Nephron (organoid): ENCODE measurements around the gene AP2S1.

Source experiments
- H3K27ac Mint-ChIP-seq, 3 experiments: 2 replicates each; pipeline ENCODE4 v1.8.0; 2020; ENCODE audit warnings: mixed read lengths in 3 of 3, mild to moderate bottlenecking in 2 of 3, moderate library complexity in 1 of 3
- H3K27me3 Mint-ChIP-seq: 2 replicates; pipeline ENCODE4 v1.8.0; 2021; ENCODE audit warnings: low read depth, mild to moderate bottlenecking, moderate library complexity, mixed read lengths
- H3K36me3 Mint-ChIP-seq: 2 replicates; pipeline ENCODE4 v1.8.0; 2020; ENCODE audit warnings: low read depth, mixed read lengths
- H3K4me1 Mint-ChIP-seq: 2 replicates; pipeline ENCODE4 v1.8.0; 2020; ENCODE audit warnings: mixed read lengths
- H3K4me3 Mint-ChIP-seq, 3 experiments: 2 replicates each; pipeline ENCODE4 v1.8.0; 2020; ENCODE audit warnings: mild to moderate bottlenecking in 3 of 3, mixed read lengths in 3 of 3, moderate library complexity in 2 of 3
- H3K9me3 Mint-ChIP-seq: 2 replicates; pipeline ENCODE4 v1.8.0; 2020; ENCODE audit warnings: mixed read lengths
- CTCF ChIP-seq, 3 experiments: fragments of 200-600 bp; sonication (generic); IDR thresholded peaks; one replicate each; pipeline ENCODE4 v1.5.0; 2021; ENCODE audit warnings: antibody characterized with exemption in 3 of 3; ENCODE audit not compliant: unreplicated experiment in 3 of 3

Gene AP2S1

GRCh38 chr19:46803555-46803954, 47.1 kb downstream of the AP2S1 start:
- peaks cover 1% of the 10 kb centered on the region for H3K4me1 Mint-ChIP-seq
- no peaks in the 10 kb centered on the region for H3K36me3 Mint-ChIP-seq
- peak overlapping the region in 1 of 3 experiments; percentile 53 for H3K27ac Mint-ChIP-seq
- H3K27me3 Mint-ChIP-seq: no peaks in the 10 kb centered on the region
- no peaks in the 10 kb centered on the region for H3K9me3 Mint-ChIP-seq
- TF ChIP-seq CTCF (IDR thresholded peaks at IDR 0.05; ENCODE audit: unreplicated experiment in 3 of 3): no peak
- H3K4me3 Mint-ChIP-seq: no peak overlapping the region

- Mint-ChIP-seq H3K27me3 (no peaks in the 10 kb centered on the region), H3K9me3 (no peaks in the 10 kb centered on the region), H3K4me1 (peaks cover 5% of the 10 kb centered on the region)
Measured at GRCh38 chr19:46802152-46802551, 48.5 kb downstream of the AP2S1 start.

GRCh38 chr19:46798713-46799112, 51.9 kb downstream of the AP2S1 start:
- Mint-ChIP-seq H3K36me3 (no peaks in the 10 kb centered on the region), H3K4me1 (peaks cover 15% of the 10 kb centered on the region), H3K27ac (no peak overlapping the region), H3K27me3 (no peaks in the 10 kb centered on the region), H3K4me3 (no peak overlapping the region), H3K9me3 (no peaks in the 10 kb centered on the region)
- TF ChIP-seq CTCF (IDR thresholded peaks at IDR 0.05; ENCODE audit: unreplicated experiment in 3 of 3): no peak

More at GRCh38 chr19:46802152-46802551, 48.5 kb downstream of the AP2S1 start:
- H3K27ac Mint-ChIP-seq: no peak overlapping the region
- H3K4me3 Mint-ChIP-seq: no peak overlapping the region
- H3K36me3 Mint-ChIP-seq: no peaks in the 10 kb centered on the region
- TF ChIP-seq CTCF (IDR thresholded peaks at IDR 0.05; ENCODE audit: unreplicated experiment in 3 of 3): no peak

GRCh38 chr19:46797881-46798280, 52.8 kb downstream of the AP2S1 start:
- H3K9me3 Mint-ChIP-seq: no peaks in the 10 kb centered on the region
- H3K27me3 Mint-ChIP-seq: no peaks in the 10 kb centered on the region
- H3K36me3 Mint-ChIP-seq: no peaks in the 10 kb centered on the region
- no peak overlapping the region for H3K27ac Mint-ChIP-seq
- no peak overlapping the region for H3K4me3 Mint-ChIP-seq
- H3K4me1 Mint-ChIP-seq: peaks cover 19% of the 10 kb centered on the region
- TF ChIP-seq CTCF (IDR thresholded peaks at IDR 0.05; ENCODE audit: unreplicated experiment in 3 of 3): no peak

- Mint-ChIP-seq H3K4me3 (no peak overlapping the region), H3K27ac (peak overlapping the region in 2 of 3 experiments; percentile 23 to 47)
Measured at GRCh38 chr19:46791944-46792343, 58.7 kb downstream of the AP2S1 start.

More at GRCh38 chr19:46791944-46792343, 58.7 kb downstream of the AP2S1 start:
- Mint-ChIP-seq H3K4me1 (peaks cover 26% of the 10 kb centered on the region), H3K36me3 (no peaks in the 10 kb centered on the region), H3K9me3 (no peaks in the 10 kb centered on the region), H3K27me3 (peaks cover 3% of the 10 kb centered on the region)
- TF ChIP-seq CTCF (IDR thresholded peaks at IDR 0.05; ENCODE audit: unreplicated experiment in 3 of 3): no peak
